Neural progenitor cell (in vitro differentiated cells): ENCODE measurements around the gene KRTAP5-9. TPM values are rescaled to one million over a fixed set of nuclear protein-coding genes. Genes with fewer than 3 reads are reported as not detected.

Experiments
- DNase-seq: peaks from one replicate; pipeline ENCODE4 v3.0.0-alpha.2; 2016; ENCODE audit warnings: low spot score
- H2AFZ ChIP-seq: fragments of 200-600 bp; sonication (generic); replicated peaks from 2 replicates; pipeline ENCODE4 v1.6.1; 2016; ENCODE audit warnings: antibody characterized with exemption
- H3F3A ChIP-seq: fragments of 200-600 bp; sonication (generic); 2 replicates; pipeline ENCODE4 v1.6.1; 2016; ENCODE audit warnings: antibody characterized with exemption, low read depth
- H3K27ac ChIP-seq: fragments of 200-600 bp; sonication (generic); 2 replicates; pipeline ENCODE4 v1.5.1; 2016; ENCODE audit warnings: mild to moderate bottlenecking
- H3K27me3 ChIP-seq: fragments of 200-600 bp; sonication (generic); 2 replicates; pipeline ENCODE4 v1.6.1; 2016; ENCODE audit warnings: mild to moderate bottlenecking, moderate library complexity
- H3K36me3 ChIP-seq: fragments of 200-600 bp; sonication (generic); 2 replicates; pipeline ENCODE4 v1.5.1; 2016
- H3K4me1 ChIP-seq: fragments of 200-600 bp; sonication (generic); 2 replicates; pipeline ENCODE4 v1.6.1; 2016; ENCODE audit warnings: mixed run types
- H3K4me2 ChIP-seq: fragments of 200-600 bp; sonication (generic); 2 replicates; pipeline ENCODE4 v1.6.1; 2016
- H3K4me3 ChIP-seq: fragments of 200-600 bp; sonication (generic); 2 replicates; pipeline ENCODE4 v1.5.1; 2016
- H3K79me2 ChIP-seq: fragments of 200-600 bp; sonication (generic); 2 replicates; pipeline ENCODE4 v1.6.1; 2016; ENCODE audit warnings: low read depth
- H3K9ac ChIP-seq: fragments of 200-600 bp; sonication (generic); 2 replicates; pipeline ENCODE4 v1.6.1; 2016
- H3K9me3 ChIP-seq: fragments of 200-600 bp; sonication (generic); 2 replicates; pipeline ENCODE4 v1.5.1; 2016; ENCODE audit warnings: low read depth
- H4K20me1 ChIP-seq: fragments of 200-600 bp; sonication (generic); 2 replicates; pipeline ENCODE4 v1.6.1; 2016; ENCODE audit warnings: low read depth
- H3K27ac Mint-ChIP-seq: 3 replicates; pipeline ENCODE4 v1.8.0; 2021; ENCODE audit warnings: mixed read lengths
- H3K27me3 Mint-ChIP-seq: 2 replicates; pipeline ENCODE4 v1.8.0; 2022; ENCODE audit warnings: low read depth, mild to moderate bottlenecking, inconsistent platforms, moderate library complexity, mixed read lengths; ENCODE audit not compliant: insufficient read depth
- H3K36me3 Mint-ChIP-seq: 3 replicates; pipeline ENCODE4 v1.8.0; 2021; ENCODE audit warnings: mixed read lengths
- H3K4me1 Mint-ChIP-seq: 3 replicates; pipeline ENCODE4 v1.8.0; 2021; ENCODE audit warnings: mixed read lengths
- H3K4me3 Mint-ChIP-seq: 3 replicates; pipeline ENCODE4 v1.8.0; 2021; ENCODE audit warnings: mild to moderate bottlenecking, moderate library complexity, mixed read lengths
- H3K9me3 Mint-ChIP-seq: 3 replicates; pipeline ENCODE4 v1.8.0; 2020; ENCODE audit warnings: mixed read lengths
- CTCF ChIP-seq: fragments of 200-600 bp; sonication (generic); IDR thresholded peaks from 2 replicates; pipeline ENCODE4 v1.5.1; 2017; ENCODE audit warnings: antibody characterized with exemption, mild to moderate bottlenecking
- EZH2 ChIP-seq: fragments of 200-600 bp; sonication (generic); IDR thresholded peaks from 2 replicates; pipeline ENCODE4 v1.6.1; 2017; ENCODE audit warnings: antibody characterized with exemption, mild to moderate bottlenecking, moderate library complexity
- EZH2phosphoT487 ChIP-seq: fragments of 200-600 bp; sonication (generic); IDR thresholded peaks from 2 replicates; pipeline ENCODE4 v1.6.1; 2017; ENCODE audit warnings: antibody characterized with exemption
- total RNA-seq: library from RNA; depleted of rRNA; stranded (reverse); fragments of >200 nt; gene quantifications from 2 replicates; pipeline ENCODE4 v1.2.3, GENCODE V29; 2015; ENCODE audit warnings: low replicate concordance

Gene KRTAP5-9
- total RNA-seq, 1 donor from 2014 or later, result not detected

GRCh38 chr11:71502871-71503435 lies 45.3 kb upstream of the KRTAP5-9 start:
- no peak for TF ChIP-seq EZH2phosphoT487
- TF ChIP-seq CTCF, result no peak
- TF ChIP-seq EZH2, result no peak
- Histone ChIP-seq H3K9me3 (no peaks in the 10 kb centered on the region), H3F3A (peaks cover 4% of the 10 kb centered on the region), H3K9ac (no peak overlapping the region), H3K4me3 (no peak overlapping the region), H3K27ac (no peak overlapping the region), H4K20me1 (no peaks in the 10 kb centered on the region), H3K27me3 (no peaks in the 10 kb centered on the region), H3K4me1 (peaks cover 15% of the 10 kb centered on the region), H3K79me2 (no peaks in the 10 kb centered on the region), H2AFZ (no peak overlapping the region), H3K4me2 (no peak overlapping the region), H3K36me3 (no peaks in the 10 kb centered on the region)
- Mint-ChIP-seq H3K4me3 (no peak overlapping the region), H3K4me1 (peaks cover 19% of the 10 kb centered on the region), H3K9me3 (peaks cover 7% of the 10 kb centered on the region), H3K27me3 (peaks cover 6% of the 10 kb centered on the region), H3K27ac (no peak overlapping the region), H3K36me3 (peaks cover 20% of the 10 kb centered on the region)
- no peak for DNase-seq

GRCh38 chr11:71504531-71504930 lies 43.7 kb upstream of the KRTAP5-9 start:
- no peak overlapping the region for H3K4me3 ChIP-seq
- H3K4me1 ChIP-seq, result peaks cover 15% of the 10 kb centered on the region
- H4K20me1 ChIP-seq, result no peaks in the 10 kb centered on the region
- peaks cover 2% of the 10 kb centered on the region for H3K27me3 Mint-ChIP-seq
- H2AFZ ChIP-seq, result no peak overlapping the region
- peaks cover 6% of the 10 kb centered on the region for H3K9me3 ChIP-seq
- peaks cover 4% of the 10 kb centered on the region for H3F3A ChIP-seq
- no peak overlapping the region for H3K27ac ChIP-seq
- no peak for TF ChIP-seq EZH2
- no peaks in the 10 kb centered on the region for H3K79me2 ChIP-seq
- H3K4me2 ChIP-seq, result peak overlapping the region; percentile 64
- peaks cover 19% of the 10 kb centered on the region for H3K4me1 Mint-ChIP-seq
- DNase-seq, result peak; percentile 66
- H3K36me3 Mint-ChIP-seq, result peaks cover 13% of the 10 kb centered on the region
- H3K27ac Mint-ChIP-seq, result peak overlapping the region; percentile 78
- no peak overlapping the region for H3K9ac ChIP-seq
- no peak overlapping the region for H3K4me3 Mint-ChIP-seq
- peaks cover 13% of the 10 kb centered on the region for H3K9me3 Mint-ChIP-seq
- no peaks in the 10 kb centered on the region for H3K27me3 ChIP-seq
- no peaks in the 10 kb centered on the region for H3K36me3 ChIP-seq

DNA sequence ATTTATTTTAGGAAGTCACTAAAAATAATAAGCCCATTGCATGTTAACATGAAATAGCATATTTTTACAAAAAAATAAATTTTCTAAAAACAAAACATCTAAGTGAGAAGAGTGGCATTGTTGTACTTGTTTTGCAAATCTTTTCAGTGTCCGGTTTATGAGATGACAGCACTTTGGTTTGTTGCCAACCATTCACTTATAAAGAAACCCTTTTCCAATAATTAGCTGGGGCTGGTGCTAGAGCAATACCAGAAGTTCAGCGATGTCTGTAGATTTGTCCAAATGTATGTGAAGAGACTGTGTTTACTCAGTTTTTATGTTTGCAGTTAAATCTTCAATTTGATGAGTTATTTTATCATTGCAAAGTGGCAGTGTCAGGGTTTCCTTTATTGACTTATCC lies 43.2 kb upstream of the KRTAP5-9 start:
- Histone ChIP-seq H3K4me1 (peaks cover 15% of the 10 kb centered on the region), H3K27me3 (no peaks in the 10 kb centered on the region), H3K79me2 (no peaks in the 10 kb centered on the region), H3K9me3 (peaks cover 6% of the 10 kb centered on the region), H3K36me3 (no peaks in the 10 kb centered on the region), H2AFZ (no peak overlapping the region), H3K27ac (no peak overlapping the region), H3F3A (peaks cover 4% of the 10 kb centered on the region), H3K4me3 (no peak overlapping the region), H4K20me1 (no peaks in the 10 kb centered on the region), H3K4me2 (peak overlapping the region; percentile 64), H3K9ac (no peak overlapping the region)
- Mint-ChIP-seq H3K4me1 (peaks cover 19% of the 10 kb centered on the region), H3K4me3 (no peak overlapping the region), H3K27me3 (peaks cover 2% of the 10 kb centered on the region), H3K36me3 (peaks cover 13% of the 10 kb centered on the region), H3K9me3 (peaks cover 18% of the 10 kb centered on the region), H3K27ac (no peak overlapping the region)
- TF ChIP-seq EZH2phosphoT487 (no peak), EZH2 (no peak), CTCF (no peak)
- DNase-seq, result no peak

GRCh38 chr11:71505781-71506180 lies 42.4 kb upstream of the KRTAP5-9 start:
- Mint-ChIP-seq H3K27ac (peak overlapping the region; percentile 60), H3K4me3 (no peak overlapping the region), H3K4me1 (peaks cover 19% of the 10 kb centered on the region), H3K27me3 (peaks cover 2% of the 10 kb centered on the region), H3K9me3 (peaks cover 25% of the 10 kb centered on the region), H3K36me3 (peaks cover 8% of the 10 kb centered on the region)
- no peak overlapping the region for H3K4me2 ChIP-seq
- peaks cover 4% of the 10 kb centered on the region for H3F3A ChIP-seq
- H3K9me3 ChIP-seq, result peaks cover 6% of the 10 kb centered on the region
- no peak for DNase-seq
- no peak overlapping the region for H3K9ac ChIP-seq
- no peak overlapping the region for H2AFZ ChIP-seq
- peaks cover 15% of the 10 kb centered on the region for H3K4me1 ChIP-seq
- H3K79me2 ChIP-seq, result no peaks in the 10 kb centered on the region
- no peaks in the 10 kb centered on the region for H3K36me3 ChIP-seq
- TF ChIP-seq CTCF, result no peak
- no peak for TF ChIP-seq EZH2phosphoT487
- TF ChIP-seq EZH2, result no peak
- H3K27ac ChIP-seq, result no peak overlapping the region
- H3K4me3 ChIP-seq, result no peak overlapping the region
- no peaks in the 10 kb centered on the region for H4K20me1 ChIP-seq
- no peaks in the 10 kb centered on the region for H3K27me3 ChIP-seq
